Adrenal gland (tissue), 12 donors: ENCODE data around the gene ERI3. TPM values are rescaled to one million over a fixed set of nuclear protein-coding genes. Genes with fewer than 3 reads are reported as not detected.
A peak's percentile ranks its signal among the peaks of the same experiment; 100 is the strongest.

Experiments used
- DNase-seq, 7 donors: peaks; one replicate each; pipeline ENCODE4 v3.0.0-alpha.2; 2019 to 2020
- H3K27ac ChIP-seq, 5 donors: fragments of 200-600 bp; sonication (generic) in 4 of 5; 1 replicate in 3 of 5; 2 replicates in 2 of 5; pipeline versions ENCODE4 v1.5.1 to v1.8.0; 2016 to 2020; ENCODE audit warnings: mild to moderate bottlenecking in 1 of 5
- H3K27me3 ChIP-seq: fragments of 200-600 bp; 2 replicates; pipeline ENCODE4 v1.8.0; 2021
- H3K36me3 ChIP-seq, 2 donors: fragments of 200-600 bp; replicated peaks in 1 of 2; 1 replicate in 1 of 2; 2 replicates in 1 of 2; pipeline versions ENCODE4 v1.5.1 to v1.8.0; 2018 to 2022
- H3K4me1 ChIP-seq, 2 donors: fragments of 200-600 bp; replicated peaks in 1 of 2; 1 replicate in 1 of 2; 2 replicates in 1 of 2; pipeline versions ENCODE4 v1.5.1 to v1.8.0; 2018 to 2021
- H3K4me3 ChIP-seq, 4 donors: fragments of 200-600 bp; sonication (generic) in 3 of 4; one replicate each; pipeline ENCODE4 v1.5.1; 2016 to 2018
- H3K9me3 ChIP-seq, 3 donors: fragments of 200-600 bp; sonication (generic) in 1 of 3; replicated peaks in 1 of 3; 1 replicate in 2 of 3; 2 replicates in 1 of 3; pipeline versions ENCODE4 v1.5.1 to v1.8.0; 2016 to 2021
- POLR2A ChIP-seq, 2 donors: fragments of 450-650 bp; IDR thresholded peaks; one replicate each; pipeline ENCODE4 v1.6.1; 2017; ENCODE audit warnings: antibody characterized with exemption in 2 of 2, mild to moderate bottlenecking in 2 of 2, moderate library complexity in 1 of 2
- WGBS, 4 donors: extraction: QIAGEN DNeasy Blood & Tissue Kit in 2 of 4; methylation state at CpG; one replicate each; pipeline versions ENCODE4 v1.1.5 to v1.1.7; 2013 to 2017; 5-methylcytosine and 5-hydroxymethylcytosine counted together
- intact Hi-C, 2 donors: fragments of 100-400 bp; cut with DNase I; formaldehyde crosslinking; loops; one replicate each; pipeline versions ENCODE4 v1.14.1 to v1.15.0; 2022 to 2023
- polyA plus RNA-seq, 3 donors: library from polyadenylated mRNA; stranded (reverse); fragments of 200-250 nt in 2 of 3; fragments of 350-450 nt in 1 of 3; fragmentation: Illumina TruSeq in 1 of 3; extraction: RNeasy Lipid Tissue Mini Kit (QIAGEN cat#74804) in 1 of 3; gene quantifications; one replicate each; pipeline ENCODE4 v1.2.3, GENCODE V29; 2013 to 2014
- total RNA-seq, 9 donors: library from RNA; depleted of rRNA in 4 of 9; stranded (reverse); fragments of >200 nt in 4 of 9; fragments of 120-200 nt in 1 of 9; fragmentation: NEBNext Ultra II Directional in 1 of 9; extraction: Animal tissue kit (Norgen Biotek cat#: 25700) in 1 of 9; gene quantifications; one replicate each; pipeline versions ENCODE4 v1.1.0 to v1.2.4, GENCODE V29; 2013 to 2023
- TF ChIP-seq, protein P1 (sequence below), 6 experiments: fragments of 450-650 bp in 4 of 6; fragments of 200-600 bp in 2 of 6; sonication (generic) in 1 of 6; IDR thresholded peaks; 1 replicate in 5 of 6; 2 replicates in 1 of 6; pipeline versions ENCODE4 v1.5.1 to v1.8.0; 2016 to 2021; ENCODE audit warnings: antibody characterized with exemption in 6 of 6, mild to moderate bottlenecking in 2 of 6, moderate library complexity in 1 of 6
- donor health status: healthy with polysubstance abuse.
- donor health status: Bipolar disorder and iron deficiency.
- donor health status: DM: yes; HTN: yes; CAD: no.
- donor health status: DM: no; HTN: no; CAD: no.
- donor health status: DM: no; HTN: no; CAD: no.
- donor health status: DM: yes; HTN: yes; CAD: no.

Gene ERI3
- total and polyA plus RNA-seq, 12 donors = 33.8 to 68.4 (median 46.7) TPM

DNA sequence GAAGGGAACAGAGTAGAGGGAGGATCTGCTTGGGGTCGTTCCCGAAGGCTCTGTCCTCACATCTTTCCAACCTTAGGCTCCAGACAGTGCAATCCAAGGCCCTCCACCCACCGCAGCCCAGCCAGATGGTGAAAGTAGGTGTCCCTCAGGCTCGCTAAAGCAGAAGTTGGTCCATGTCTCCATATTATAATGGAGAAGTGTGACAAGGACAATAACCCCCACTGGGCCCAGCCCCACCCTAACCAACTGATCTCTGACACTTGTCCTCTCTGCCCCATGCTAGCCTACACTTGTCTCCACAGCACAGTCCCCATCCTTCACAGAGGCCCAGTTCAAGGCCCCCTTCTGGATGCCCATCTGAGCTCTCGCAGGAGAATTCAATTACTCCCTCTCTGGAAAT lies 93.1 kb downstream of the ERI3 start:
- Histone ChIP-seq H3K27ac (no peak overlapping the region), H3K36me3 (no peaks in the 10 kb centered on the region), H3K4me3 (no peak overlapping the region), H3K9me3 (no peaks in the 10 kb centered on the region), H3K4me1 (peaks cover 0 to 14% of the 10 kb centered on the region in 2 donors), H3K27me3 (no peaks in the 10 kb centered on the region)
- no peak for DNase-seq
- TF ChIP-seq, protein P1, sequence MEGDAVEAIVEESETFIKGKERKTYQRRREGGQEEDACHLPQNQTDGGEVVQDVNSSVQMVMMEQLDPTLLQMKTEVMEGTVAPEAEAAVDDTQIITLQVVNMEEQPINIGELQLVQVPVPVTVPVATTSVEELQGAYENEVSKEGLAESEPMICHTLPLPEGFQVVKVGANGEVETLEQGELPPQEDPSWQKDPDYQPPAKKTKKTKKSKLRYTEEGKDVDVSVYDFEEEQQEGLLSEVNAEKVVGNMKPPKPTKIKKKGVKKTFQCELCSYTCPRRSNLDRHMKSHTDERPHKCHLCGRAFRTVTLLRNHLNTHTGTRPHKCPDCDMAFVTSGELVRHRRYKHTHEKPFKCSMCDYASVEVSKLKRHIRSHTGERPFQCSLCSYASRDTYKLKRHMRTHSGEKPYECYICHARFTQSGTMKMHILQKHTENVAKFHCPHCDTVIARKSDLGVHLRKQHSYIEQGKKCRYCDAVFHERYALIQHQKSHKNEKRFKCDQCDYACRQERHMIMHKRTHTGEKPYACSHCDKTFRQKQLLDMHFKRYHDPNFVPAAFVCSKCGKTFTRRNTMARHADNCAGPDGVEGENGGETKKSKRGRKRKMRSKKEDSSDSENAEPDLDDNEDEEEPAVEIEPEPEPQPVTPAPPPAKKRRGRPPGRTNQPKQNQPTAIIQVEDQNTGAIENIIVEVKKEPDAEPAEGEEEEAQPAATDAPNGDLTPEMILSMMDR (IDR thresholded peaks at IDR 0.05) = no peak
- TF ChIP-seq POLR2A (IDR thresholded peaks at IDR 0.05) = no peak
- whole genome bisulfite sequencing, 4 donors = 77 to 95% (median 86%) methylated on average over 5 of the region's 5 CpGs
- intact Hi-C loops = no loop called here

DNA sequence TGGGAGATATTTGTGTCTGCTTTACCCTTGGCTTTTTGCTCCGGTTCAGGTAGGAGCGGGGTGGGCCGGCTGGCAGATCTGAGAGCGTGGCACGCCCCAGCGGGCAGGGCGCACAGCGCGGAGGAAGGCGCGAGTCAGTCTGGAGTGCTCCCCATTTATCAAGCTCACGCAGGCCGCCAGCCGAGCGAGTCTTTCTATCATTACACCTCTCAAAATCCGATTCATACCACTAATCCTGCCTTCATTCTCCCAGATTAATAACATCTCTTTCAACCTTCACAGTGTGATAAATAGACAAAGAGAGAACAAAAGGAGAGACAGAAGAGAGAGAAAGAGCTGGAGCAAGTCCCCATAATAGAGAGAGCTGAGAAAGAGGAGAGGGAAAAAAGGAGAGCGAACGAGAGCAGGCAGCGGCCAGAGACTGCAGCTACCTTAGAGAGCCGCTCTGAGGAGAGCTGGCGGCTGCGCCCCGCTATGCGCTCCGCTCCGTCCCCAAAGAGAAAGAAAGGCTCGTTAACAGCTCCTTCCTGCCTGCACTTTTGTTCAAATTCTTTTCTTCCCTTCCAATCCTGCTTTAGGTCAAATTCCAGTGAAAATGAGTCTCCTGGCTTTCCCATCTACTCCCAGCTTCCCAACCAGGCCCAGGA lies 93.8 kb downstream of the ERI3 start:
- no peaks in the 10 kb centered on the region for H3K36me3 ChIP-seq
- DNase-seq = peak in 1 of 7 donors; percentile 3
- TF ChIP-seq, protein P1 (IDR thresholded peaks at IDR 0.05) = no peak
- no peak for TF ChIP-seq POLR2A (IDR thresholded peaks at IDR 0.05)
- H3K4me1 ChIP-seq = peaks cover 0 to 14% of the 10 kb centered on the region in 2 donors
- 94 to 96% (median 96%) methylated on average over 27 of the region's 27 CpGs for WGBS, 4 donors
- H3K27me3 ChIP-seq = no peaks in the 10 kb centered on the region
- H3K9me3 ChIP-seq = no peaks in the 10 kb centered on the region
- H3K27ac ChIP-seq = no peak overlapping the region
- no peak overlapping the region for H3K4me3 ChIP-seq
- intact Hi-C loops = no loop called here

DNA sequence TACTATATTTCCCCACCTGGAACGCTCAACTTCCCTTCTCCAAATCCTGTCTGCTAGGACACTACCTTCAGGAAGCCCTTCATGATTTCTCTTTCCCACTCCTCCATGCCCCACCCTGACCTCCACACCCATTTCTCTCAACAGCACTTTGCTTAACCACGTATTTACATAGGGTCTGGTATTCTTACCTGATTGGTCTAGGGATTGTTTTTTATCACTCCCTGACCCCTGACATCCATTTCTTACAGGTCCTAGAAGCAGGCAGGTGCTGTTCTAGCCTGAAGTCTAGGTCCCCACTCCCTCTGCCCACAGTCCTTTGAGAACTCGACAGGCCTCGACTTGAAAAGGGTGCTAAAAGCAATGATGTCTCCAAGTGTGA lies 94.3 kb downstream of the ERI3 start:
- no peak overlapping the region for H3K27ac ChIP-seq
- H3K4me1 ChIP-seq = peaks cover 0 to 14% of the 10 kb centered on the region in 2 donors
- no peaks in the 10 kb centered on the region for H3K27me3 ChIP-seq
- H3K36me3 ChIP-seq = no peaks in the 10 kb centered on the region
- TF ChIP-seq POLR2A (IDR thresholded peaks at IDR 0.05) = no peak
- TF ChIP-seq, protein P1 (IDR thresholded peaks at IDR 0.05) = no peak
- 87 to 90% (median 88%) methylated on average over 4 of the region's 4 CpGs for WGBS, 4 donors
- intact Hi-C loops = no loop called here
- H3K4me3 ChIP-seq = no peak overlapping the region
- H3K9me3 ChIP-seq = no peaks in the 10 kb centered on the region
- DNase-seq = peak in 1 of 7 donors; percentile 2

DNA sequence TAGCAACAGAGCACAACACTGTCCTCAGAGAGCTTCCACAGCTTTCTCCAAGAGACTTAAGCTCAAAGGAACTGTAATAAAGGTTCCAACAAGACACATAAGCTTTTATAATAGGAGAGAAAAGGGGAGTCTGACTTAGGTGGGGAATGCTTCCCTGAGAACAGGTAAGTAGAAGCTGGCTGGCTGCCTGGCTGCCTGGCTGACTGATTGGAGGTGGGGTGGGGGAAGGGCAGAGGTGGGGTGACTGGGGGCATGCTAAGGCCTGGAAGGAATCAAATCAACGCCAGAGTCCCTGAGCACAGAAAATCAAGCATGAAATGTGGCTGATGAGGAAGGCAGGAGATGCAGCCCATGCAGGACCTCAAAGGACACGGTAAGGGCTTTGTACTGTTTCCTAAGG lies 96.0 kb downstream of the ERI3 start:
- no peak for TF ChIP-seq POLR2A (IDR thresholded peaks at IDR 0.05)
- TF ChIP-seq, protein P1 (IDR thresholded peaks at IDR 0.05) = no peak
- intact Hi-C loops = no loop called here
- H3K4me1 ChIP-seq = peaks cover 0 to 7% of the 10 kb centered on the region in 2 donors
- H3K4me3 ChIP-seq = no peak overlapping the region
- H3K36me3 ChIP-seq = no peaks in the 10 kb centered on the region
- no peak overlapping the region for H3K27ac ChIP-seq
- DNase-seq = no peak
- 86 to 100% (median 91%) methylated on average over 2 of the region's 2 CpGs for WGBS, 4 donors
- H3K27me3 ChIP-seq = no peaks in the 10 kb centered on the region
- H3K9me3 ChIP-seq = no peaks in the 10 kb centered on the region
